Hindlimb muscle (tissue), 1 donor: ENCODE measurements around the gene FCN1. TPM values are rescaled to one million over a fixed set of nuclear protein-coding genes. Genes with fewer than 3 reads are reported as not detected.

Experiments
- DNase-seq: peaks from one replicate; pipeline ENCODE4 v3.0.0-alpha.2; 2013
- polyA plus RNA-seq: library from polyadenylated mRNA; unstranded; fragments of 120-200 nt; gene quantifications from one replicate; pipeline ENCODE4 v1.2.1, GENCODE V29; 2013; ENCODE audit not compliant: insufficient read length

Gene FCN1
- polyA plus RNA-seq, 1 donor, result 3.8 TPM

DNA sequence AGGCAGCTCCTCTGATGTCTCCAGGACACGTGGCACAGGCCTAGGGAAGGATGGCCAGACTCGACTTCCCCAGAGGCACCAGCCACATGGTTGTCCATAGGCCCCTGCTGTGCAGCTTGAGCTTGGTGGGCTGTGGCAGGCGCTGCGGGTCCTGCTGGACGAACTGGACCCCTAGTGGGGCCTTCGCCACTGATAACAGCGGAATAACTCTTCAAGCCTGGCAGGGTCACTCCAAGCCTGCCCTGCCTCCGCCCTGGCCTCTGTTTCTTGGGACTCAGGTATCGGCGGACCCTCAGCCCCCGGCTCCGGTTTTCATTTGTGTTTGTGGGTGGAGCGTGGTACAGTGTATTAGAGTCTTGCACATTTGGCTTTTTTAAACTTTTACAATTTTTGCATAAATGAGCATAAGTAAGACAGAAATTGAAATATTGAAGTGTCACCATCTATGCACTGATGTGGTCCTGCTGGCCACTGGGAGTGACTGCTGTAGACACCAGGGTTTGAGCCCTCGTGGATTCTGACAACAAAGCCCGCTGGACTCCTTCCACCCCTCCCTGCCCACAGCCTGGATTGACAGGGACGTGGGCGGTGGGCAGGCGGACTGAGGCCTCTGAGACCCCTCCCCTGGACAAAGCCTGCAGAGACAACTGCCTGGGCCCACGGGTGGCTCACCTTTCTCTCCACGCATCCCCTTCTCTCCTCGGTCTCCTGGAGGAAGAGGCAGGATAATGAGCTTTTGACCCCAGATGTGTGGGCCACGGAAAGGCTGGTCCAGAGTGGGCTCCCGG is 3.8 kb downstream of the FCN1 start:
- DNase-seq, result no peak

DNA sequence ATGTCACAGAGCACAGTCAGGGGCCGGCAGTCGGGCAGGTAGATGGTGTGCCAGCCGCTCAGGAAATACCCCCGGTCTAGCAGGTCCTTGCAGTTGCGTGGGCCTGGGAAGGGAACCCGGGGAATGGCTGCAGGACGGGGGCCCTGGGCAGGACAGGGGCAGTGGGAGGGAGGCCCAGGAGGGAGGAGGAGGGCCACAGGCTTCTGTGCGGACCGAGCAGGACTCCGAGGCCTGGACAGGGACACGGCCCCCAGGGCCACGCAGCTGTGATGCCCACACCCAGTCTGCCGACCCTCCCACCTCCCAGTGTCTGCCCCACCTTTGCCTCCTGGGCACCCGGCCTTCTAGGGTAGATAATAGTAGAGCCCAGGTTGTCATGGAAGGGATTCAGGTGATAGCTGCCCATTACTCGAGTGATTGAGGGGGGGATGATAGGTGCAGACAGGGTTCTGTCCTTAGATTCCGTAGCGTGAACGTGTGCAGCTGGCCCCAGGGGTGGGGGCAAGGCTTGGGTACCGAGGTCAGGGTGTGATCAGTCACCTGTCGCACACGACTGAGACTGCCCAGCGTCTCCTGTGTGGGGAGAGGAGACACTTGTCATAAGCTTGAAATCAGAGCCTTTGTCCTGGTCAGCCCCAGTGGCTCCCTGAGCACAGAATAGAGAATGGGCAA is 4.5 kb downstream of the FCN1 start:
- no peak for DNase-seq

DNA sequence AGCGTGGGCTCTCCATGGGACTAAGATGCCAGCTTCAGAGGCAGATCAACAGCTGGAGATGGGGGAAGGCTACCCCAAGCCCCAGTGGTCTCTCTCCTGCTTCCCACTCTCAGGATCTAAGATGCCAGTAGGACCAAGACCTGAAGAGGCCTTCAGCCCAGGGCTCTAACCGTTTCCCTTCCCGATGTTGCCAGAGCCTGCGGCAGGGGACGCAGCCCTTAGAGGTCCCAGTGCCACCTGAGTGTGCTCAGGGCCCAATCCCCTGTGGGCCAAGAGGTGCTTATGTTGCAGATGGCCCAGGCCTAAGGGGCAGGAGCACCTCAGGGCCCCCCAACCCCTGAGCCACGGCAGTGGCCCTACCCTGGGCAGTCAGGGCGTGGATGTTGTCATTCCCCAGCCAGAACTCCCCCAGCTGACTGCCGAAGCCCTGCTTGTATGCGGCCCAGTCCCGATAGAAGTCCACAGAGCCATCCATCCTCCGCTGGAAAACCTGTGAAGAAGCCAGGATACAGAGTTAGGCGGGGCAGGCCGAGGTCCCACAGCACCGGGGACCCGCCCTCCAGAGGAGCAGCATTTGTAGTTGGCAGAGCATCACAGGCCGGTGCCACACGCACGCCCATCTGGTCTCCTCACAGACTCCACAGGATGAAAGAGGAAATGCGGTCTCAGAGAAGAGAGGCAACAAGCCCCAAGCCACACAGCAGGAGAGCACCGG is 5.4 kb downstream of the FCN1 start:
- DNase-seq, result no peak

DNA sequence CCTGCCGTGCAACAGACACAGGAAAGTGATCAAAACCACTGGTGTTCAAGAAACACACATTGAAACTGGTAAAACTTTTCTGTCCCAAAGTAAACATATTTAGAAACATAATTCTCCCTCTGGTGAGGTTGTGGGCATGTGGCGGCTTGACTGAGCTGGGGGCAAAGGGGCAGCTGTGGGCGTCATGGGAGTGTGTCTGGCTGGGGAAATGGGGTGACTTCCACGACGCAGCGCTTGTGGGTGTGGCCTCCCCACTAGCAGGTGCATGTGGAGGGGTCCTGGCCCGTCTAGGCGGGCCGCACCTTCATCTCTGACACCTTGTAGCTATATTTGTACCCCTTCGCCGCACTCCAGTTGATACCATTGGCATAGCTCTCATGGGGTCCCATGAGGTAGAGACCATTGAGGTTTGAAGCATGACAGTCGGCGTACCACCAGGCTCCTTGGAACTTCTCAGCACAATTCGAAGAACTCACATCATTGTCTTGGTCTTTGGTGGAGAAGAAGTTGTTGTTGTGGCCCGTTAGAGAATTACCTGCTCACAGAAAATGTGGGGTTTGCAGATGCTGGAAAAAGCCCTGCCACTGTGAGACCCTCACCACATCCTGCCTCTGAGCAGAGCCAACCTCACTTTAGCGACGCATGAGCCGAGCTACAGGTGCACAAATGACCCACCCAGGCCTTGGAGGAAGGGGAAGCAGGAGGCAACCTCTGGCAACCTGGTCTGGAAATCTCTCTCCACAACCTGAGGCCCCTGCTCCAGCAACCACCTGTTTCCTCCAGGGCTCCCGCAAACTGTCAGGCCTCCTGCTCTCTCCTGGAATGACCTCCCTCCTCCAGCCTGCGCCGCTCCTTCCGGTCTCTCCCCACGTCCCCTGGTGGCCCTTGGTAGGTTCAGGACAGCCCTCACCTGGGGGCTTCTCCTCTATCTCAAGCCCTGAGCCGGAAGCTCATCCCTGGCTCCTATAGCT is 7.9 kb downstream of the FCN1 start:
- no peak for DNase-seq

DNA sequence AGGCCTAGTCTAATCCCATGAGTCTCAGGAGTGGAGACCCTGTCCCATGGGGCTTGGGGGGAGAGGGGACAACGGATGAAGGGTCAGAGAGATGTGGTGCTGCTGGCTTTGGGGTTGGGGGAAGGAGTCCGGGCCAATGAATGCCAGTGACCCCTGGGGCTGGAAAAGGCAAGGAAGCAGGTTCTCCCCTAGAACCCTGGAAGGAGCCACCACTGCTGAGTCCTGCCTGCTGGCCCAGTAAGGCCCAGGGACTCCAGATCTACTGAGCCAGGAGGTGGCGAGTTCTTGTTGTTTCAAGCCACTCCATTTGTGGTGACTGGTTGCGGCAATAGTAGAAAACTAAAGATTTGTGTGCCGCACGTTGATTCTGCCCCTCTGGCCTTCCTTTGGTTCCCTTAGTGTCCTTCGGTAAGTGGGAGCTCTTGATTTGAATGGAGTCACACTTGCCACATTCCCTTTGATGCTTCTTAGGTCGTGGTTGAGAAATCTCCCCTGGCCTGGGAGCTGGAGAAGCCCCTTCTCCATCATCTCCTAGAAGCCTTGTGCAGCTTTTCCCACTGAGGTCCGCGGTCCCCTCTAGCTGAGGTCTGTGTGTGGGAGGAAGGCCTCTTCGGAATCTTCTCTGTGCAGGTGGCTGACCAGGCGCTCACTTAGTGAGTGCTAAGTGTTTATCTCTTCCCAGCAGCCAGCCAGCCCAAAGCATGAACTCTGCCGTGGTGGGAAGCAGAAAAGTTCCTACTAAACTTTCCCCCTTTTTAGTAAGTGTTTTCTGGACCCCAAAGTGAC is 9.0 kb downstream of the FCN1 start:
- no peak for DNase-seq

DNA sequence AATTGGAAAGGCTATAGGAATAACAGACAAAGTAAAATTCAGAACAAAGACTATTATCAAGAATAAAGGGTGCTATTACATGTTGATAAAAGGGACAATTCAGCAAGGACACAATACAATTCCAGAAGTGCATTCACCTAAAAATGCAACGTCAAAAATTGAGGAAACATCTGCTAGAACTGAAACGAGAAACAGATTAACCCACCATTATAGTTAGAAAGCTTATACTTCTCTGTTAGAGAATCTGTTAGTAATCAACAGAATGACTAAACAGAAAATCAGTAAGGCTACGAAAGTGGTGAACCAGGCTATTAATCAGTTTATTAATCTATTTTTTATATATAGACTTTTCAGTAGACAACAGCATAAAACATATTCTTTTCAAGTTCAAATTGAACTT is 14.8 kb downstream of the FCN1 start:
- DNase-seq, result no peak

DNA sequence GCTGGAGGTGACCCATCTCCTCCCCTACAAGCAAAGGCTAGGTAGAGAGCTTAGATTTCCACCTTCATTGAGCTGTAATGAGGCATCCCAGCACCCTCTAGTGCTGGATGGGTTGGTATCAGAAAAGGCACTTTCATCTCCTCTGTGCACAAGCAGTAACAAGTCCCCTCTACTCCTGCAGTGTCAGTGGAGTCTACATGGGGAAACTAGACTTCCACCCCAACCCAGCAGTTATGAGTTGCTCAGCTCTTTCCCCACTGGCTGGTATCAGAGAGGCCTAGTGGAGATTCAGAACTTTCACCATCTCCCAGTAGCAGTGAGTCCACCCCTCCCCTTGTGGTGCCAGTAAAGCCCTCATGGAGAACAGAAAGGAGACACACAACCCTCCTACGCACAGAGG is 17.9 kb downstream of the FCN1 start:
- no peak for DNase-seq

DNA sequence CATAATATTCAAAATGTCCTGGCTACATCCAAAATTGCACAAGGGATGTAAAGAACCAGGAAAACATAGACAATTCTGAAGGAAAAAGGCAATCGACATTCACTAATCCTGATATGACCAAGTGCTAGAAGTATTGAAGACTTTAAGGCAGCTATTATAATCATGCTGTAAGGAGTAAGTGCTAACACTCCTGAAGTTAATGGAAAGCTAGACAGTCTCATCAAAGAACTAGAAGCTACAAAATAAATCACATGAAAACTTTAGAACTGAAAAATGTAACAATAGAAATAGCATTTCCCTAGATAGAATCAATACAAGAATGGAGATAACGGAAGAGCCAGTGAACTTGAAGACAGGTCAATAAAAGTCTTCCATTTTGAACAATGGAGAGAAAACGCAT is 18.5 kb downstream of the FCN1 start:
- no peak for DNase-seq

DNA sequence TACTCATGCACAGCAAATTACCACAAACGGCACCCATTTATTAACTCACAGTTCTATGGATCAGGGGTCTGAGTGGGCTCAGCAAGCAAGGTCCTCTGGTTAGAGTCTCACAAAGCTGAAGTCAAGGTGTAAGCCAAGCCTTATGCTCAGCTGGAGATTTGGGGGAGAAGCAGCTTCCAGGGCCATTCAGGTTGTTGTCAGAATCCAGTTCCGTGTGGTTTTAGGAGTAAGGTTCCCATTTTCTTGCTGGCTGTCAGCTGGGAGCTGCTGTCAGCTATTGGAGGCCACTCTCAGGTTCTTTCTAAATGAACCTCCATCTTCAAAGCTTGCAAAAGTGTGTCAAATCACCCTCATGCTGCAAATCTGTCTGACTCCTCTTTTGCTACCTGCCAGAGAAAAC is 19.4 kb downstream of the FCN1 start:
- DNase-seq, result no peak

DNA sequence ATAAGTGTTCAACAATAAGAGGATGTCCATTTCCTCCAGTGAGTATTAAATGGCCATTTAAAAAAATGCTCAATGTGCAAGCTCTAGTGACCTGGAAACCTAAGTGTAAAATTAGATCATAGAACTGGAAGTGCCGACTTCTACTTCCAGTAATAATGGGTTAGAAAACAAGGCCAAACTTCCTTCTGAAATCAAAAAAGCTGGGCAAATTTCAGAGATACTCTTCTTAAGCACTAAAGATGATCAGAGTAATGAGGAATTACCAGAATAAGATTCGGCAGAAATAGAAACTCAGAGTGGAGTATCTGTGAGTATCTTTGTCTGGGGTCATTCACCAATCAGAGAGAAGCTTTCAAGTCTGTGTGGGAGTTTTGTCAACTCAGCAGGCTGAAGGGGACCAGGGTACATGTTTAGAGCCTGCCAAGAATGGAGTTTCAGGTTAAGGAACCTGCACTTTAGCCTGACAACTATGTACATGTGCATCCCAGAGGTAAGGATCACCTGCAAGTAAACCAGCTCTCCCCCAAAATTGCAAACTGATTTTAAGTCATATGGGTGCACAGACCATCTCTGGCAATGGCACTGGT is 20.0 kb downstream of the FCN1 start:
- no peak for DNase-seq

DNA sequence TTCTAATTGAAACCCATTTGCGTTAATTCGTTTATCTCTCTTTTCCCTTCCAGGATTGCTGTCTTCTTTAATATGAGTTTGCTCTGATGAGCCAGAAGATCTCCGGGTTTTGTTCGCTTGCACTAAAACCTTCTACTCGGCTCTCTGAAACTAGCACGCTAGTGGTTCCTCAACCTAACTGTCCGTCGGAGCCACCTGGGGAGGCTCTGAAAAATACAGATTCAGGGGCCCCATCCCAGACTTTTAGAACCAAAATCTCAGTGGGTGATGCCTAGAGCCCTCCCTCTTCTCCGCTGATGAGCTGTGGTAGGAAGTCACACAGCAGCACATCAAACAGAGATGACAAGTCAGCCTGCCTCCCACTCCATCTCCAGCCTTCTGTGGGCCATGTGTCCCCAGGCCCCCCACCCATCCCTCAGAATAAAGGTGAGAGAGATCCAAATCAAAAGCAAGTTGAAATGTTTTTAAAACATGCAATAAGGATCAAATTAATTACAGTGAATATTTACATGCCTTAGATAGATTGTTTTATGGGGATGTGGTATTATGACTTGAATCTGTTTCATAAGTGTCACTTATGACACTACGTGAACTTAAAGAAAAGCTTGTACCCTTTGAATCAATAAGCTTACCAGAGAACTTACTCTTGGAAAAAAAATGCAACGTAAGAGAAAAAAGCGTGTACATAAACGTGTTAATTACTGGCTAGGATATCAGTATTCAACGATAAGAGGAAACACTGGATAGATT is 20.7 kb downstream of the FCN1 start:
- no peak for DNase-seq

DNA sequence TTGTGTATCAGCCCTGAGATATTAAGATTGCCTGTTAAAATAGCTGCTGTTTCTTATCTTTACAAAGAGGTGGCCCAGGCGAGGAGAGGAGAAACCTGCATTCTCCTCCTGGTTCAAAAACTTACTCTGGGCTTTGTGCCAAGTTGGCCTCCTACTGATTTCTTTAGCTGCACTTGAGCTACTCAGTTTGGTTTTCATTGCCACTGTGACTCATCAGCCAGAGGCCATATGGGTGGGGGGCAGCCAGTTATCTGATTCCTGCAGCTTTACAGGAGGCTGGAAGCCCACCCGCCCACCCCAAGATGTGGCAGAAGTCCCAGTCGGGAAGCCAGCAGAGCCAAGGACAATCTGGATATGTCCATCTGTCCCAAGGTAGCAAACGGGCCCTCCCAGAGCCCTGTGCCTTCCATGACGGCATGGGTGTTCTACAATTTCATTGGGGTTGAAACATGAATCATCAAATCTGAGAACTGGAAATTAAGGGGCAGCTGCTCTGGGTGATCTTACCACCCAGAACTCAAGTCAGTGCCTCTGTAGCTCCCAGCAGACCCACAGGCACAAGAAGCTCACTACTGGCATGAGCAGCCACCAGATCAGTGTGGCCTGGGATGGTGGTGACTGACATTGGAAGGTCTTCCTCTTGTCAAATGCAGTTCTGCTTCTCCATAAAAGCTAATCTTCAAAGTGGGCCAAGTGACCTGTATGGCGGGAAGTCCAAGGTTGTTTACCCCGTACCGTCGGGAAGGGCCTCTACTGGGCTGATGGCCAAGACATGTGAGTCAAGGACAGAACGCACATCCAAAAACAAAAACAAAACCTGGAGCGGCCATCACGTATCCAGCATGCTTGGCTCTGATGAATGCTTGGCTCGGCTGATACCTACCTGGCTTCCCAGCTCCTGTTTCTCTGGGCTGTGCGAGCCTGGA is 21.5 kb downstream of the FCN1 start:
- peak; percentile 63 for DNase-seq

DNA sequence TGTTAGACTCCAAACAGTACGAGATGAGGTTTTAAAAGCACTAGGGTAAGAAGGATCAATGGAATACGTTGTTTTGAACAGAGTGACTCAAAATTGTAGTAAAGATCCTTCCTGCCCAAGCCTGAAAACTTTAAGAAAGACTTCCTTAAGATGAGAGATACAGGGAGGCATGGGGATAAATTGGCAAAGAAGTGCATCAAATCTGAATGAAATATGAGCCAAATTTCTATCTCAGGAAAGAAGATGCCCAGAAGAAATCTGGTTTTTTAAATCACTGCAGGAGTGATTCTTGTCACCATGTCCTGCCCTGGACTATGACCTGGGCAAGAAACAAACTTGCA is 22.2 kb downstream of the FCN1 start:
- DNase-seq, result no peak

DNA sequence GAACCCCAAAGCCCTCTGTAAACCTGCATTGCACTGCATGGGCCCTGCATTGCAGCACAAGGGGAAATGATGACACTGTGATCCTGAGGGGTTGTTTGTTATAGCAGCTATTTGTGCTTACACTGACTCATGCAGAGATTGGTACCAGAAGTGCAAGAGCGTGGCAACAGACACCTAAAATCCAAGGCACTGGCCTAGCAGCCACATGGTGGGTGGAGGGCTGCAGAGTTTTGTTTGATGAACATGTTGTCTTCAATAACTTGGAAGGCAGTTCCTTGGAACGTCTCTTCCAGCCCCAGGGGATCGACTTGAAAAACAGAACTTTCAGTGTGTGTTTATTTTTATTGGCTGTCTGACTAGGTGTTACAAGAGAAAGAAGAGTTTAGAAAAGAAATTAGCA is 22.6 kb downstream of the FCN1 start:
- no peak for DNase-seq

DNA sequence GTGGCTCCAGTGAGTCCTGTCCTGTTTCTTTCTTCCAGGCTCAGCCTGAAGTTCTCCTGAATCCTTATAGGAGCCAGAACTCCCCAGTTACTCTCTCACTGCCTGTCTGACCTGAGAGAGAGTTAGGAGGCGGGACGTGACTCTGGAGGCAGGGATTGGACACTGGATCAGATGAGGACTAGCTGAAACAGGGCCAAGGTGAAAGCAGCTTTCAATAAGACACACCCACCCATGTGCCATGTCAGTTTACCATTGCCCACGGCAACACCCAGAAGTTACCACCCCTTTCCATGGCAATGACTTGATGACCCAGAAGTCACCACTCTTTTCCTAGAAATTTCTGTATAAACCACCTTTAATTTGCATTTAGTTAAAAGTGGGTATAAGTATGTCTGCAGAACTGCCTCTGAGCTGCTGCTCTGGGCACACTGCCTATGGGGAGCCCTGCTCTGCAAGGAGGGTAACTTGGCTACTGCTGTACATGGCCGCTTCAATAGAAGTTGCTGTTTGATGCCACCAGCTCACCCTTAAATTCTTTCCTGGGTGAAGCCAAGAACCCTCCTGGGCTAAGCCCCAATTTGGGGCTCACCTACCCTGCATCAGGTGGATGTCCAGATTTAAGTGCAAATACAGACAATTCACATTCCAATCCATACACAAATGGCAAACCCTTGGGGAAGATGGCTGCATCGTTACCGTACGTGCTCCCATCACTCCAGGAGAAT is 23.4 kb downstream of the FCN1 start:
- no peak for DNase-seq

DNA sequence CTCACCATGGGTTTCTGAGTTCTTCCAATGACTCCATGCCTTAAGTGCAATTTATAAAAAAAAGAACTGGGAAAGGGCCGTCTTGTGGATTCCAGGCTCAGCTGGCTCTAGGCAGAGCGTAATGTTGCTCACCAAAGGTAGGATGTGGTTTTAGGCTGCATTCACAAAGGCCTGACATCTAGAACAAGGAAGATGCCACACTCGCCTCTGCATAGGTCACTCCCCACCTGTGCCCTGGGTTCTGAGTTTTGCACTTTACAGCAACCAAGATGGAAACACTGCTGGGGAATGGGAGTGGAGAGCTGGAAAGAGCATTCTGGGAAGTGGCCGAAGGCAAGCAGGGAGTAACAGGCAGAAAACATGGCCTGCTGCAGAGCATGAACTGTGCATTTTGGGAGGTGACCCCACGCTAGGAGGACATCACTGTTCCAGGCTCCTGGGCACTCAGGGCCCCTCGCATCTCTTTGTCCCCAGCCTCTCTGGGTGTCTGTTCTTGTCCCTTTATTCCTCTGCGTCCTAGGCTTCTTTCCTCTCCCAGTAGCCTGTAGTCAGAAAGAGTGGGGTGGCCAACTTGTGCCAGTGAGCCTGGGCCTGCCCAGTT is 24.8 kb downstream of the FCN1 start:
- DNase-seq, result no peak

DNA sequence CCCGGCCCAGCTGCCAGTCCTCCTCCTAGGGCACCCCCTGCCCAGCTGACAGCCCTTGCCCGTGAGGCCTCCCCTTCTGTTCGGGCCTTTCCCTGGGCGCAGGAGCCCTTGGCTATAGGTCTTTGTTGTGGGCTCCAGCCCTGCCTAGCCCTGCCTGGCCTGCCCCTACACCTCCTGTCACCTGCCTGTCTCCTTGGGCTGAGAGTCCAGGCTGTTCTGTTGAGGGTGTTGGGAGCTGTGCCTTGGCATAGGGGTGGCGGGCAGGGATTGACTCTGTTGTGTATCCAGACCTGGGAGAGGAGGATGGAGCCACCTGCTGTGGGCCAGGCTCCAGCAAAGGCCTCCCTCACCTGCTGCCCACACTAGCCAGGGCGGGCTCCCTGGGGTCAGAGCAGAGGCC is 25.5 kb downstream of the FCN1 start:
- no peak for DNase-seq

DNA sequence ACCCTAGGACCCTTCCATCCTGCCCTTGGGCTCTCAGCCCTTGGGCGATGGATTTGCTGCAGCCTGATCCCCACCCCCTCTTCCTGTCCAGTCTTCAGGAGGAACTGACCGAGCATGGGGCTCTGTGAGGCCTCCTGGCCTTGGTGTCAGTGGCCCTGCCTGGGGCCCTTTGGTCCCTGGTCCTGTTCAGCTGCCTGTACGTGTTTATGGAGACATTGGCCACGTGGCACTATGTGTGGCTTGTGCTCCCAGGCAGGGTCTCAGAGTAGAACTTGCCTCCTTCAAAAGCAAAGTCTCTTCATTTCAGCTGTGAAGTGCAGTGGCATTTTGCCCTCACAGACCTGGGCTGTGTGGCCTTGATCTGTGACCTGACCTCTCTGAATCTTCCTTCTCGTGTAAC is 26.0 kb downstream of the FCN1 start:
- DNase-seq, result no peak
